ENCODE measurements around the gene YIF1A.

YIF1A gene

GRCh38 chr11:66239998-66240780 lies 48.8 kb downstream of the YIF1A start:
- no peak for DNase-seq

DNA sequence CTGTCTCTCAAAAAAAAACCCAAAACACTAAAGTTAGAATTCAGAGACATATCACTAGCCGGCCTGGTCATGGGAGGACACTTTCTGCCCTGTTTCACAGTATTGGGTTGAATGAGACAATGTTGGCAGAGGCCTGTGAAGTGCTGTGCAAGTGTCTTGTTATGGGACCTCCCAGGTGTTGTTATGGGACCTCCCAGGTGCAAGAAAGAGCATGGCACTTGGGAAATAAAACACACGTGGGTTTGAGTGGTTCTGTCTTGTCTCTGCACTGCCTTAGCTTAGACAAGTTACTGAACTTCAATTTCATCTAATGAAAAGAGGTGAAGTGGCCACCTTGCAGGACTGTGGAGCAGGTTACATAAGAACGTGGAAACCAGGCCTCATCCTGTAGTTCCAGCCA lies 49.4 kb downstream of the YIF1A start:
- DNase-seq, result no peak

- no peak for DNase-seq
These were observed 50.0 kb downstream of the YIF1A start for GRCh38 chr11:66238786-66239413.

- DNase-seq, result no peak
These were observed 51.1 kb downstream of the YIF1A start for GRCh38 chr11:66237867-66238266.

DNA sequence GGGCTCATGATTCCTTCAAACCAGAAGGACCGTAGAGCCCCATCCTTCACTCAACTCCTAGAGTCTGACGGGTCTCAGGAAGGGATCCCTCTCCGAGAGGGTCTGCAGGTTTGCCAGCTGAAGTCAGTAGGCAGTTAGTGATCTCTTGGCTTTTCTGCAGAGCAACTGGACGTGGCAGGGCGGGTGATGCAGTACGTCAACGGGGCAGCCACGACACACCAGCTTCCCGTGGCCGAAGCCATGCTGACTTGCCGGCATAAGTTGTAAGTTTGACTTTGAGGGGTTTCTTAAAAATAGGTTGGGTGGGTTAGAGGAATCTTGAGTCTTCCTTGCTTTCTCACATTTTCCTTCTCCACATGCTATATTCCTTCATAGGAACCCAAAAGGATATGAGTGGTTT lies 53.8 kb downstream of the YIF1A start:
- no peak for DNase-seq
